Esophagus muscularis mucosa (tissue), 3 donors: ENCODE data around the gene PCK1.

ENCODE experiments used
- CTCF ChIP-seq, 3 experiments: fragments of 200-600 bp in 2 of 3; fragments of 450-650 bp in 1 of 3; sonication (generic) in 2 of 3; IDR thresholded peaks; one replicate each; pipeline ENCODE4 v1.5.1; 2017 to 2019; ENCODE audit warnings: antibody characterized with exemption in 3 of 3, mild to moderate bottlenecking in 2 of 3, moderate library complexity in 1 of 3
- POLR2AphosphoS5 ChIP-seq, 2 donors: sonication (generic); formaldehyde crosslinking; IDR thresholded peaks; one replicate each; pipeline ENCODE4 v1.6.1; 2017; ENCODE audit warnings: antibody characterized with exemption in 2 of 2

GRCh38 chr20:57514273-57514751 is 46.6 kb upstream of the PCK1 start:
- TF ChIP-seq POLR2AphosphoS5 (IDR thresholded peaks at IDR 0.05) (peak in 1 of 2 donors; percentile 29), CTCF (IDR thresholded peaks at IDR 0.05) (peak; percentile 82 to 89 (median 87))
